ENCODE data around the gene LDLRAP1.

LDLRAP1 gene

GRCh38 chr1:25544243-25544764, 898 bp downstream of the LDLRAP1 start:
- DNase-seq = no peak

DNA sequence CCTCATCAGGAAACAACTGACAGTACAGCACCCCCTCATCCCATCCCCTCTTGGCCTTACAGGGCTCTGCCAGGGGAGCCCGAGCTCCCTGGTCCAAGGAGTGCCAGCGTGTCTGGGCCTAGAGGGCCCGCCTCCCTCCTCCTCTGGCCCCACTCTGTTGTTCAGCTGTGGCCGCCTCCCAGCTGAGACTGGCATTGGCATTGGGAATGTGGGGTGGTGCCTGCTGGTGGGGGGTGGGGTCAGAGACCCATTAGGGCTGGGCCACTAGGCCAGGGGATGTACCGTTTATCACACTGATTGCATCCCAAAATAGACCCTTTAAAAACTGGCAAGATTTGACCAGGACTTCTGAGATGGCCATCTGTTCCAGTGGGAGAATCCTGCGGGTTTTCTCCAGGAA, 1.4 kb downstream of the LDLRAP1 start:
- peak; percentile 28 for DNase-seq

DNA sequence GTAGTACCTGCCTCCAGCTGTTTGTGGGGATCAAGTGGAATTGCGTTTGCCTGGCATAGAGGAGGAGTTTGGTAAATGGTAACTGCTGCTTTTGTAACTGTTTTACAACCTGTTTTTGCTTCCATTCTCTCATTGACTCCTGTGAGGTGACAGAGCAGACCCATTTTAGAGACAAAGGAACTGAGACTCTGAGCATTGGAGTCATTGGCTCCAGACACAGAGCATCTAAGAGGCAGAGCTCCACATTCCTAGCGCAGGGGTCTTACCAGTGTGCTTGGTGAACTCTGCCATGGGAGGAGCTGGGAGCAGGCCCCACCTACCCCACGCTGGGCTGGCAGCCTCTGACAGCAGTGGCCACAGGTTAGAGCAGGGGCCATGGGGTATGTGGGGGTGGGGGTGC, 2.4 kb downstream of the LDLRAP1 start:
- no peak for DNase-seq

DNA sequence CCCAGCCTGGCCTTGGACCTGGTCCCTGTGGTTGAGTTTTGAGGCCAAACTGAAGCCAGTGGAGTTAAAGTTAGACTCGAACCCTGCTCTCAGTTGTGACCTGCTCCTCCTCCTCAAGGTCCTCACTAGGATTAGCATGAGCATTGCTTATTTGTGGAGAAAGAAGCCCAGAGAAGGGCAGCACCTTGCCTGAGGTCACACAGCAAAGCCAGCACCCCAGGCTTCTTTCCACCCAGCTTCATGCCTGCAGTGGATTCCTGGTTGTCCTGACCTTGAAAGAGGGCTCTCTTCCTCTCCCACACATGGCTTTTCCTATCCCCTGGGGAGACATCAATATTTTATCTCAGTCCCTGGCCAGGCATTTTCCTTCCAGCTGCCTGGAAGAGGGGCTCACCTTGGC, 2.8 kb downstream of the LDLRAP1 start:
- no peak for DNase-seq

DNA sequence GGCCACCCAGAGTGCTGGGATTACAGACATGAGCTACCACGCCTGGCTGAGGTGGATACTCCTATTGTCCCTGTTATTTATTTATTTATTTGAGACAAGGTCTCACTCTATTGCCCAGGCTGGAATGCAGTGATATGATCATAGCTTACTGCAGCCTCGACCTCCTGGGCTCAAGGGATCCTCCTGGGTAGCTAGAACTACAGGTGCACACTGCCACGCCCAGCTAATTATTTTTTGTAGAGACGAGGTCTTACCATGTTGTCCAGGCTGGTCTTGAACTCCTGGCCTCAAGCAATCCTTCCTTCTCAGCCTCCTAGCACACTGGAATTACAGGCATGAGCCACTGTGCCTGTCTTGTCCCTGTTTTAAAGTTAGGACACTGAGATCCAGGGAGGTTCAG, 5.2 kb downstream of the LDLRAP1 start:
- no peak for DNase-seq

GRCh38 chr1:25549273-25550154, 6.1 kb downstream of the LDLRAP1 start:
- peak; percentile 61 for DNase-seq

DNA sequence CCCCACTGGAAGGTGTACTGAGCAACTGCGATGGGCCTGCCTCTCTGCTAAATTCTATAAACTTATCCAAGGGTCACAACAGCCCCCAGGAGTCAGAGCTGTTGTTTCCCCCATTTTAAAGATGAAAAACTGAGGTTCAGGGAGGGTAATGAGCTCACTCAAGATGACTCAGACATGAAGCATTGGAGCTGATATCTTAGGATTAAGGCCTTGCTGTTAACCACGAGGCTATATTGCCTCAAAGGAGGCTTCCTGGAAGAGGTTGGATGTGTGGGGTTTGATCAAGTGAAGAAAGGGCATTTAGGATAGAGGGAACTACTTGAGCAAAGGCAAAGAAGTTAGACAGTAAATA, 6.7 kb downstream of the LDLRAP1 start:
- no peak for DNase-seq

GRCh38 chr1:25550683-25551310, 7.4 kb downstream of the LDLRAP1 start:
- no peak for DNase-seq

DNA sequence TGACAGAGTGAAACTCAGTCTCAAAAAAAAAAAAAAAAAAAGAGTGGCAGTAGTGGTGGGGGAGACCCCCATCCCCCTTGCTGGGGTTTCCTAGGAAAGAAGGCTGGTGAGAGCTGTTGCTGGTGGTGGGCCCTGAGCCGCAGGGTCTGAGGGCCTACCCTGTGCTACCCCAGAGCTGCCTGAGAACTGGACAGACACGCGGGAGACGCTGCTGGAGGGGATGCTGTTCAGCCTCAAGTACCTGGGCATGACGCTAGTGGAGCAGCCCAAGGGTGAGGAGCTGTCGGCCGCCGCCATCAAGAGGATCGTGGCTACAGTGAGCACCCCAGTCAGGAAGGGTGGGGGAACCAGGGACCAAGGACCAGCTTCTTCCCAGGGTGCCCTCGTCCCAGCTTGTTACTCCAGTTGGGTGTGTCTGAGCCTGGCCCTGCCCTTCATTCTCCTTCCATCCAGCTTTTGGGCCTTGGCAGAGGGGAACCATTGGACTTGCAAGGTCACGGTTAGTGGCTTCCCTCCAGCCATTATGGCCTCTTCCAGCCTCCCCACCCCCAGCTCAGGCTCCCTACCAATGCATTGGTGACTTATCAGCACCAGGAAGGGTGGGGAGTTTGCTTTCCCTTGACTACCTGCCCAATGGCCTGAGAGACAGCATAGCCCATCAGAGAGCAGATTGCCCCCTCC, 10.5 kb downstream of the LDLRAP1 start:
- DNase-seq = no peak

- no peak for DNase-seq
Observed at GRCh38 chr1:25554430-25554780, 11.0 kb downstream of the LDLRAP1 start.

- DNase-seq = no peak
Observed at GRCh38 chr1:25554886-25555752, 11.7 kb downstream of the LDLRAP1 start.

GRCh38 chr1:25555753-25556092, 12.3 kb downstream of the LDLRAP1 start:
- DNase-seq = no peak

DNA sequence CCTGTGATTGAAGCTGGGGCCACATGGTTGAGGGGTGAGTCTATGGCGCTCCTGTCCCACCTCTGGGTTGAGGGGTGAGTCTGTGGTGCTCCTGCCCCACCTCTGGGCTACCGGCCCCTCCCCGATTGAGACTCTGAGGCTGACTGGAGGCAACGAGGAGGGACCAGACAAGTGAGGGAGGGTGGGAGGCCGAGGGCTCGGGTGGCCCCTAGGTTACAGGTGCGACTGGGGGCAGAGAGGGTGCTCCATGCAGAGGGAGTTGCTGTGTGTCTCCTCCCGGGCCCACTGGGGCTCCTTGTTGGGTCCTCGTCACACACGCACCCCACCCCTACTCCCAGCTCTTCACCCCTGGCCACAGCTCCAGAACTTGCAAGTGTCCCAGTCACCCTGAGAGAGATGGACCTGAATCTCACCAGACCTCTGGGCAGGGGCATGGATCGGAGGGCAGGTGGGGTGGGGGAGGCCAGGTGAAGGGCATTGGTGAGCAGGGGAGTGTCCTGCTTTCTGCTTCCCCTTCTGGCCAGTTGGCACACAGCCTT, 12.8 kb downstream of the LDLRAP1 start:
- no peak for DNase-seq

- DNase-seq = no peak
Observed at GRCh38 chr1:25556791-25557476, 13.5 kb downstream of the LDLRAP1 start.

GRCh38 chr1:25557543-25557942, 14.1 kb downstream of the LDLRAP1 start:
- no peak for DNase-seq

DNA sequence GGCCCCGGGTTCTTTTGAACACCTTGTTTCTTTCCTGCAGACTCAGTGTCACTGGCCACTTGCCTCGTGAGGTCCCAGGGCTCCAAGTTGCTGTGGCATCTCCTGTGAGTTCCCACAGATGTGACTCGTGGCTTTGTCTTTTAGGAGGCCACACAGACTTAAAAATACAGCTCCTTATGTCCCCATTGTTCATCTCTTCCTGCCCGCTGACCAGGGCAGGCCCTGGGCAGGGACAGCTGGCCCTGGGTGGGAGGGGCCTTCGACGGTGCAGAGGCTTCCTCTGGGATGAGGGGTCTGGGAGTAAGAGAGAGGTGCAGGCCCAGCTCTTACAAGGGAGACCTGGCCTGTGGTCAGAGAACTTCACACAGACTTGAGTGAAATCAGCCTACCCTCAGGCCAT, 15.6 kb downstream of the LDLRAP1 start:
- no peak for DNase-seq

DNA sequence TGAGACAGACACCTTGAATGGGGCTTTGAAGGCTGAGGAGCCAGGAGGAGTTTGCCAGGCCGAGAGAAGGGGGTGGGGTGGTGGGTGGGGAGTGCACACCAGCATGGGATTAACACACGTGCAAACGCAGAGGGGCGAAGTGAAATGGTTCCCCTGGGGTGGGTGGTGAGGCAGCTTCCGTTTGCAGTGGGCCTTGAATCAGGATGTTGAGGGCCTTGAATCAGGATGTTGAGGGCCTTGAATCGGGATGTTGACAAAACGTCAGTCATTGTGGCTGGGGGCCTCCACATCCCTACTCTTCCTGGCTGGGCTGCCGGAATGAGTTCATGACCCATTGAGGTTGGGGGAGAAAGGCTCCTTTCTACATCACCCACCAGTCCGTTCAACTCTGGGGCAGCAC, 16.6 kb downstream of the LDLRAP1 start:
- no peak for DNase-seq

- DNase-seq = no peak
Observed at GRCh38 chr1:25560788-25561187, 17.4 kb downstream of the LDLRAP1 start.

DNA sequence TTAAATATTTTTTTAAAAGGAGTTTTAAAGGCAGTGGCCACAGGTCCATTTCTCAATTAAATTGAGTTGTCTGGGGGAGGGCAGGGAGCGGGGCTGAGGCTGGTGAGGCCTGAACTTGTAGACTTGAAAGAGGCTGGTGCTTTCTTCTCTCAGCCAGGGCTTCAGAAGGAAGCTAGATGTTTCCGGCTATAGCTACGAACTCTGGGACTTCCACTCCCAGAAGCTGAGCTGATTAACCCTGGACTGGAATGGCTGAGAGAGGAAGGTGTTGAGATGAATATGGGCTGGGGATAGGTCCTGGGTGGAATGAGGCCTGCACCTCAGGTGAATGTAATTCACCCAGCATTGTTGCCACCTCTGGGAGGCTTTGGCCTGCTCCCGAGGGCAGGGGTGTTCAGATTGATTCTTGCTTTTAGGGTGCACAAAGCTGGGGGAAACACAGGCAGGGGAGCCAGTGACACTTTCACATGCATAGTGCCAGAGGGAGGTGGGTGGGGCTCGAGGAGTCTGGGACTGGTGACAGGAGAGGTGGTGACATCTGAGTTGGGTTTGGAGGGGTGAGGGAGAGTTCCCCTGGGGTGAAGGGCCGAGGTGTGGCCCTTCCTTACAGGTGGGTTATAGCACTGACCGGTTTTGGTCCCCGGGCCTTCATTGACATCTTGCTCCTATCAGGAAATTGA, 18.2 kb downstream of the LDLRAP1 start:
- DNase-seq = no peak

- DNase-seq = peak; percentile 75
Observed at GRCh38 chr1:25562101-25562927, 18.9 kb downstream of the LDLRAP1 start.

DNA sequence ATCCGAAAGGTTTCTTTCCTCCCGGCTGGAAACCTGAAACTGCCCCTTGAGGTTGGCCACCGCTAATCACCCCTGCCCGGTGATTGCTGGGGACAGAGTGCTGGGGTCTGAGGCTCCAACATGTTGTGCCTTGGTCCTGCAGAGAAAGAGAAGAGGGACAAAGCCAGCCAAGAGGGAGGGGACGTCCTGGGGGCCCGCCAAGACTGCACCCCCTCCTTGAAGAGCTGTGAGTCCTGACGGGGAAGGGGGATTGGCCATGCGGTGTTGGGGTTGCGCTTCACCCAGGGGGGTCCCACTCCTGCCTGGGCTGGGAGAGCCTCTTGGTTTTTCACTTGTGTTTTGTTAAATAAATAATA, 19.5 kb downstream of the LDLRAP1 start:
- no peak for DNase-seq
